Inflammatory macrophage treated with lipopolysaccharide for 4 hours (primary cell): ENCODE measurements around the gene SORCS1.
"Not testable (repeated sequence)": the region's sequence is repeated elsewhere in the genome, so short reads cannot be mapped to it uniquely, and the experiment has no call there.

Experiments used
- DNase-seq: peaks from one replicate; pipeline ENCODE4 v3.0.0-alpha.2; 2020

Gene SORCS1

DNA sequence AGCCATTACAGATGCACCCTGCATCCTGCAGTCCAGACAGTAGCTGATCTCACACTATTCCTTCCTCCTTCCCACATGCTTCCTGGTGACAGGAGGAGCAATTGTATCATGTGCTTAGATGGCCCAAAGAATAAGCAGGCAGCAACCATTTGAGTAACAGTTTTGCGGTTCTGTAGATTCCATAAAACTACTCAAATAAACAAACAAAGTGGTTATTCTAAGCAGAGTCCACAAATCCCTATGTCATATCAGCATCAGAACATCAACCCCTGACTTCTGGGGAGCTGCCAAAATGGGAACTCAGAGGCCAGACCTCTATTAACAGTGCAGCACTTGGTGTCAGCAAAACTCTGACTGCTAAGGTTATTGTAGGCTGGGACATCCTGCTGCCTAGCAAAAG is 226.0 kb downstream of the SORCS1 start:
- peak; percentile 16 for DNase-seq

DNA sequence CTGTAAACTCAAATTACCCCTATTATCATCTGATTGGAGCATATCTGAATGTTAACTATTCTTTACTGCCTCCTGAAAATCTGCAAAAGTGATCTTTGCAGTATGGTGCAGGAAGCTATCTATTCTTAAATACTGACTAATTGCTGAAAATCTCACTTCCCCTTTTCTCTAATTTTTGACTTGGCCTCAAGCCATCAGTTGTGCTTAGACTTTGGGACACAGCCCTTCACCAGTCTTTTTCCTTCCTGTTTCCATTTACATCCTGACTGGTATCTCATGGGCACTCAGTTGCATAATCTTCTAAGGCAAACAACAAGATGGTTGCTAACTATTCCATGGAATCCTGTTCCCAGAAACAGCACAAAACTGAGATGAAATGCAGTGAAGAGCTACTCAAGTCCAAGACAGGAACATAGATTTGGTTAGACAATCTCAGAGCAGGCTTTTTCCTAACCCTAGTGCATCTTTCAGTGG is 228.5 kb downstream of the SORCS1 start:
- peak; percentile 90 for DNase-seq

DNA sequence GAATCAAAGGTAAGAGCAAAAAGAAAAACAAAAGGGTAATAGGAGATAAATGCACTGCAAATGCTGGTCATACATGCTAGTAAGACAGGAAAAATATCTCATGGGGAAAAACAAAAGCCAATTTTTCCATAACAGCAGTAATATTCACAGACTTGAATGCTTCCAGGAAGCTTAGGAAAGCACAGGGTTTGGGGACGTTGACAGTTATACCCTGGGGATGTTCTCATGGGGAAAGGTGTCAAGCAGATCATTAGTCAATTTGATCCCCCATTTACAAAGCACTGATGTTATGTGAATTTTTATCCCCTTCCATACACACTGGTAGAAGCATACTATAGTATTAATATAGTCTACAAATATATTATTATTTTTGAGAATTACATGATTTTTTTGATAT is 232.7 kb downstream of the SORCS1 start:
- no peak for DNase-seq

DNA sequence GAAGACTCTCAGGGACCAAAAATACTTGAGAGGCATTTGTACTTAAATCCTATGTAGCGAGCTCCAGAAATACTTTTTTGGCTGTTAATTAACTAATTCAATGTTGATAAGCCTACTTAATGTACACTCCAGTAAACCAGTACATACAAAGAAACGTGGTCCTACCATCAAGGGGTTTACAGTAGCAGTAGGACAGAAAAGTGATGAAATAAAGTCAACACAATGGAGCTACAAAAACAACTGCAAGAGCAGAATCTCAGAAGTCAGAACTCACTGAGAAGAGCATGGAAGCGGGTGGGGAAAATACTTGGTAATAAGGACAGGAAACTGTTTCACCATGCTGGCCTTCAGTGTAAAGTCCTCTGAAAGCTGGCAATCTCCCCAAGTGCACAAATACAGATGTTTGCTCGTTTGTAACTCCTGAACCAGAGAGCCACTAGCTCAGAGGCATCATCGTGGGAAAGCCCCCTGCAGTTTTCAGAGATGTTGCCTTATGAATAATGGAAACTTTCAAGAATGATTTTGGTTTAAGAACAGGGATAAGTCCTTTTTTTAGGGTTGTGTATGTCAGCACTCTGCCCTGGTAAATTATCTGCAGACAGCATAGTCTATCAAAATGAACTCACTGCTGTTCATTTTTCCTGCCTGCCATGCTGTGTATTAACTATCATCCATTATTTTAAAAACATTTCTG is 233.2 kb downstream of the SORCS1 start:
- DNase-seq: peak; percentile 48

DNA sequence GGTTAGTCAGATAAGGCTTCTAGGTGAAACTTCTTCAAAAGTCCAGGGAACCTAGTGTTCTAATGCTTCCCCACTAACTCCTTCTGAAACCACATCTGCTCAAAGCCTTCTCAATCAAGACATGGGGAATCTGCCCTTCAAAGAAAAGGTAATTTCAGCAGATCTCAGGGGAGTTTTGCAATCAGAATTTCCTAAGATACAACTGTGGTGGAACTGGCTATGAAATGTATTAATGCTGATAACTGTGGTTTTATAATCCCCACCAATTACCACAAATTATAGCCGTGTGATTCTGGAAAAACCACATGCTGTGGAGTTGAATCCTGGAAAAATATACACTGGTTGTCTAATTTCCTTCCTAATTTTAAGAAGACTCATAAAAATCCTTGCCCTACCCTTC is 233.8 kb downstream of the SORCS1 start:
- DNase-seq: peak; percentile 58

DNA sequence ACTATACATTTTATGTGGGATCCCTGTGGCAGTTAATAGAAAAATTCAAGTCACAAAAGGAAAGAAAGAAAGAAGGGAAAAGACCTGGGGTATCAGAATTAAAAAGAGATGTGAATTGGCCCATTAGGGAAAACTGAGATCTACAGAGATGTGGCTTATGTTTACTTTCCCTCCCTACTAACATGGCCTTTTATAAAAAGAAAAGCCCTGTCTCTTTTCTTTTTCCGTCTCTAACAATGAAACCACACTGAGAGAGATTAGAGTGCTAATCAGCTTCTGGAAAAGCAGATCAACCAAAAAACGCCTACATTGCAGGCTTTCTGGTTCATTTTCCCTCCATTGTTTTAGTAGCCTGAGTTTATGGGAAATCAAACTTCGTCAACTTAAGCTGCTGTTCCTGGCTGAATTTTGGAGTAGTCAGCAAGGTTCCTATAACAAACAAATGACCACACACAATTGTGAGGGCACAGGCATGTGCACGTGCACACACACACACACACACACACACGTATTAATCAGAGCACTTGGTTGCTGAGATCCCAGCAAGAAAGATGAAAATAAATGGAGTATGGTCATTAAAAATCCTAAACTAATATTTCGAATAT is 235.1 kb downstream of the SORCS1 start:
- no peak for DNase-seq

DNA sequence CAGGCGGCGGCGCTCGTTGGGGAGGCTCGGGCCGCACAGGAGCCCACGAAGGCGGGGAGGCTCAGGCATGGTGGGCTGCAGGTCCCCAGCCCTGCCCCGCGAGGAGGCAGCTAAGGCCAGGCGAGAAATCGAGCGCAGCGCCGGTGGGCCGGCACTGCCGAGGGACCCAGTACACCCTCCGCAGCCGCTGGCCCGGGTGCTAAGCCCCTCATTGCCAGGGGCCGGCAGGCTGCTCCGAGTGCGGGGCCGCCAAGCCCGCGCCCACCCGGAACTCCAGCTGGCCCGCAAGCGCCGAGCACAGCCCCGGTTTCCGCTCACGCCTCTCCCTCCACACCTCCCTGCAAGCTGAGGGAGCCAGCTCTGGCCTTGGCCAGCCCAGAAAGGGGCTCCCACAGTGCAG is 236.4 kb downstream of the SORCS1 start:
- not testable (repeated sequence) for DNase-seq

DNA sequence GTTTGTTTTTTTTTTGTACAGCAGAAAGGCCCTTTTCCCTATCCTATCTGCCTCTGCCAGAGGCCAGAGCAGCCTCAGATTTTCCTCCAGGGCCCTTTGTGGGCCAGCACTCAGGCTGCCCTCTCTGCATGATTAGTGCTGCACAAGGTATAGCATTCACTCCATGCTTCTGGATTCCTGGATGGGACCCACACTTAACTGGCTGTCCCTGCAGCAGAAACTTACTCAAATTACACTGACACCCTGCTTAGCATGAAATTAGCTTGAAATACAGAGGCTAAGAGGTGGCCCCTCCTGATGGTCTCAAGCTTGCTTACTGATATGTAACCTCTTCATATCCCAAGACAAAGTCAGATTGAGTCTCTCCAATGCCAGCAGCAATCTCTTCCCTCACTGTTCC is 239.3 kb downstream of the SORCS1 start:
- no peak for DNase-seq

DNA sequence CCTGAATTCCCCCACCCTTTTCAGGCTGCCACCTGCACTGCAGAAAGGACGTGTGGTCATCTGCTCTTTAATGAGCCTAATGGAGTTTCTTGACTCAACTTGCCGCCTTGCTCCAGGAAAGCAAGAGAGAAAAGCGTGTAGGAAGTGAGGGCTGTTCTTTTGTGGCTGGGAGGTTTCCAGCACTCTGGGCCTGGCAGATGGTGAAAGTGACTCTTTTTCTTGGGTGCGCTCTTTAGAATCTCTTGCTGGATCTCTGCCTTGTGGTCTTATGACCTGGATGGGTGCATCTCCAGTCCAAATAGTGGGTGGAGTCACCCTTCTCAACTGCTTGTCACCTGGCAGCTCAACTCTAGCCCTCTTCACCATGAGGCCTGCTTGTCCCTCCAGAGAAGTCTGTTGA is 244.0 kb downstream of the SORCS1 start:
- no peak for DNase-seq

DNA sequence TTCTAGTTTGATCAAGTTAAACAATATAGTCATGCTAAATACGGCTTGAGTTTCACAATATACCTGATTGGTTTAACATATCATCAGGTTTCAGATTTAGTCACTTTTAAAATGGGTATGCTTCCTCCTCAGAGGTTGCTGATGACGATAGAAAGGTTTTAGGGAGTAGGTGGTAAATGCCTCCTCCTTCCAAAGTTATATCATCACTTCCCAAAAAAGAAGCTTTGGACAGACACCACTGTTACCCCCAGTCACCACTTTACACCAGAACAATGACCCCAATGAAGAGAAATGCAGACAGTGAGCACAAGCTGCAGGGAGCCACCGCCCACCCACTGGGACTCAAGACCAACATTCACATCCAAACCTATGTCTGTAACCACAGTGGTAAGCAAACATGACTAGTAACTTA is 244.6 kb downstream of the SORCS1 start:
- DNase-seq: peak; percentile 45

DNA sequence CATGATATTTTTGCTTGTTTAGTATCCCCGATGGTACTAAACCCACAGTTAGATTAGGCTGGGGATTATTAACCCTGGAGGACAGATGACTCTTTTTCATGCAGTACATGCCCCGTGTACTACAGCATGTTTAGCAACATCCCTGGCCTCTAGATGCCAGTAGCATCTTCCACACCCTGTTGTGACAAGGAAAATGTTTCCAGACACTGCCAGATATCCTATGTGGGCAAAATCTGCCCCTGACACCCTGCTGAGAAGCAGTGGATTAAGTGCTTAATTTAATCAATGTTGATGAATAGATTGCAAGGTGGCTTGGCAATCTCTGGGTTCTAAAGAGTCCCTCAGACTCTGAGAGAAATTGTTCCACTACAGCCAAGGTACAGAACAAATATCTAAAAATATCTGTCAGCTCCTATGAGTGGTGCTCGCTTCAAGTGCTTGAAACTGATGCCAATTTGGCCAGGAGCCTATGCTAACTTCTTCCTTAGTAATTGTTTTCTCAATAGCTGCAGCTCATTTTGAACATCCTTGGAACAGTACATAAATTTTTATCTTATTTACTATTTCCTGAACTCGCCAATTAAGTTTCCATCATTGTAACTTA is 247.0 kb downstream of the SORCS1 start:
- DNase-seq: no peak

DNA sequence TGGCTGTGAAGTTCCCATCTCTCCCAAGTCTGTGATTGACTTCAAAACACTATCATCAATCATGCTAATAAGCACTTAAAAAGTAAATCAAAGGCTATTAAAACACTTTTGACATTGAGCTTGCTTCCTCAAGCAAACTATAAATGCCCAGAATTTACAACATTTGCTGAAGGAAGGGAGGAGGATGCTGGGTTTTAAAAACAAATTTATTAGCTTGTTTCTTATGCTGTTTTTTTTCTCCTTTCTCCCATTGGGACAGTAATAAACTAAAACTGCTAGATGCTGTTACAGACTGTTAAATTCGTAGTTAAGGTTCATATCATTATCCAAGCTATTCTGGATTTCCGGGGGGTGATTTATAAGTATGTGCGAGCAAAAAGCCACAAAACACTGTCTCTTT is 250.5 kb downstream of the SORCS1 start:
- no peak for DNase-seq

DNA sequence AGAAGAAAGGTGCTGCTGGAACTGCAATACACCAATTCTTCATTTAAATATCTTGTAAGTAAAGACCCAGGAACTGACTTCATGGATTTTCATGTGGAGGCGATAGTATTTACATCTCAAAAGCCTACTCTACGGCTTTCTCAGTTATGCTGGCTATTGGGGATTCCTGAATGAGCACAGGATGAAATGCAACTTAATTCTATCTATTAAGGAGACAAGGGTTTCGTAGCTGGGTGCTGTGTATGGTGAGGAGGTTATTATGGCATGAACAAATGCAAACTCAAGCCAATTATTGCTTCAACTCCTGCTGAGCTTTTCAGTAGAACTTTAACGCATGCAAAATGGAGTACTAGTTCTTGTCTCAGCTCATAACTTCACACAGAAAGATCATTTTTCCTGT is 251.2 kb downstream of the SORCS1 start:
- DNase-seq: no peak

DNA sequence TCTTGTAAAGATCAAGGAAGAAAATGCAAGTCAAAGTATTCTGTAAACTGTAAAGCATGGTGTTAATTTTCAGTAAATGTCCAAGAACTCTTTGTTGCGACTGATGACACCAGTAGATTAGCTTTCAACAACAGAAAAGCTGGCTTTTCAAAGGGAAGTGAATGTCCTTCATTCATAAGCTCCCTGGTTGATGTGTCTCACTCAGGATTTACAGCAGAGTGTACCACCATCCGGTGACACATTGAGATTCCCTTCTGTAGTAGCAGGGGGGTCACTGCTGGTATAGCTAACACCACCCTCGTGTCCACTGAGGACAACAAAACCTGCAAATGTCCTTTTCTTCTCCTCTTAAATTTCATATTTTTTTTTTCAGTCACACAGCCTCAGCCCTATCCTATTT is 253.4 kb downstream of the SORCS1 start:
- no peak for DNase-seq

DNA sequence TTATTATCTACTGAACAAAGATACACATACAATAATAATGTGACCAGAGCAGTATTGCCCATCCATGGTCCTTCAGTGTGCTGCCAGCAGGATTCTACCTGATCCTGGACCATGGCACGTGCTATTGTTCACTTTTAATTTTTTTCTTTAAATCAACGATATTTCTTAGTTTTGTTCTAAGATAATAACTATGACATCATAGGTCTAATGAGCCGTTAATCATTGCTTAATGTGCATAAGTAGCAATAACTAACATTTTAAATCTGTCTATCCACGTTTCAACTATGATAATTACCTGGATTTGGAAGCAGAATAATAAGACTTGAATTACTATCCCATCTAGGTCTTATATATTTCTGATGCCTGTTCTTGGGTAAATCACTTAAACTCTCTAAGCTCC is 253.8 kb downstream of the SORCS1 start:
- DNase-seq: no peak

DNA sequence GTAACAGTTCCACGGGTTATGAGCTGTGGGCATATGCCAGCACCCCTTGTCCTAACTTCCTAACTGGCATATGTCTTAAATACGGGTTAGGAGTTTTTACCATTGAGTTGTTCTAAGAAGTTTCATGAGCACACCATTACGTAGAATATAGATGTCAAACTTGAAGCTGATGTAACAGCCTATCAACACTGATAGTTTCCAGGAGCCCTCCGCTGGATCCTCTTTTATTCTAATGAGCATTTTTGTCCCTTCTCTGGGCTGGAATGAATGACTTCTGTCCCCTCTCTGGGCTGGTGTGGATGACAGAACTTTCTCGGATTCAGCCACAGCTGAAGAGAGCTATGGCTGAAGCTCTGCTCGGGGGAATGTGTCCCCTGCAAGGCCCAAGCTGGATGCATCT is 256.3 kb downstream of the SORCS1 start:
- no peak for DNase-seq

DNA sequence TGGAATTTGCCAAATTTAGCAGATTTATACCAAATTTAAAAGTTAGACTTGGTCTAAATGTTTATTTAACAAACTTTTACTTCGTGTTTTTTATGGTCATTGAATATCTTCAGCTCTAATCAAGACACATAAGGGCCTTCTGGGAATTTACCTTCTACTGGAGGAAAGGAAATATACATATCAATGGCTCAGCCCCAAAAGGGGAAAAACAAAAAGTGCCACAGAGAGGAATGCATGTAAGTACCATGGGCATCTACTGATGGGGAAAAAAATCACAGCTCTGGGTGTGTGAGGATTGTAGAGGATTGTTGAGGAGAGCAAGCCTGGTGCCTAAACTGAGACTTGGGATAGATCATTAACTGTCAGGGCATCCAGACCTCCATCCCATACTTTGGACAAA is 260.3 kb downstream of the SORCS1 start:
- no peak for DNase-seq

DNA sequence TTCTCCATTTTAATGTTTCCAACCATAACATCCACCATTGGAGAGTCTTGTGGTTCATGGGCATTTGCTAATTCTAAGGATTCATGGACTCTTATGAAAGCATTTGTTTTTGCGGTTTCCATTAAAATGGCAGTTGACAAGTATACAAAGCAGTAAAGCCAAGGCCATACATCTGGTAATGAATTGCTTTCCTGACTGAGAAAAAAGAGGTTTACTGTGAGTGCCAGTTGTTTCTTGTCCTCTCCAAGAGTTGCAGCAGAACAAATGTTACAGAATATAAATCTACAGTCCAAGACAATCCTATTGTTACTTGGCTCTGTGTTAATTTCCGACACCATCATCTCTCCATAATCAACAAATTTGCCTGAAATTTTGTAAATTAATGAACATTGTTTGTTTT is 261.3 kb downstream of the SORCS1 start:
- DNase-seq: no peak

DNA sequence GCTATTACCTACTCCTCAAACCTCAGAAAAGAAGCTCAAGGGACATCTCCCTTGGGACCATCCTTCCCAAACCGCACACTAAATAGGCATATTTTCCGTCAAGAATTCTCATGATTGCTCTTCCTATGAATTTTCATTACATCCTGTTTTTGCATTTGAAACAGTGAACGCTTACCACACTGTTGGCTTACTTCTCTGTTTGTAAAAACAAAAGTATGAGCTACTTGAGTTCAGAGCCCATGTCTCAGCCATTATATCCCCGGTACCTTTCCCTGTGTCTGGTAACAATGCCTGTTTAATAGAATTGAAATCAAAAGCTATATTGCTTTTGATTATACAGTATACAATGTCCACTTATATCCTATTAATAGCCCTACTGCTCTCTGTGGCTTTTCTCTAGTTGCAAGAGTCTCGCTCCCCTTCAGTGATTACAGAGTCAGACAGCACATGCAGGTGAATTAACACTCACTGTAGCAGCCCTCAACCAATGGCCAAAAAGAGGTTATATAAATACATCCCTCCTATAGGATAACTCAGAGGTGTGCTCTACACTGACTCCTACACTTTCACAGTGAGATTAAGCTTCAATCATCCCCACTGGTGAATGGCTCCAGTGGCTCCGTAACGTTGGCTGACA is 264.4 kb downstream of the SORCS1 start:
- DNase-seq: peak; percentile 45

DNA sequence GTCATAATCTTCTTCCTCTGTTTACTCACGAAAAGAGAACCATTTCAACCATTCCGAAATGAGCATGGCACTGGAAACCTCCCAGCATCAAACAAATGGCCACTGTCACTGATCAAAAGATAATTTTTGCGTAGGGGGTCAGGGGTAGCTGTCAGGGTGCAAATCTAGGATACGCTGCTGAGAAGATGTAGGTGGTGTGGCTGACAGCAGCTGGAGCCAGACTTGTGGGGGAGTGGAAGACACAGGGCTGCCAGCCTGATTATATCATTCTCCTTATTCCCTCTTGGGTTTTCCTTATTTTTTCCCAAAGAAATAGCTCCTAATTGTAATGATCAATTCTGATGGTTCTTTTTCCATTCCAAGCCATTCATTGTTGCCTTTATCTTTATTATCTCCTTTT is 266.1 kb downstream of the SORCS1 start:
- no peak for DNase-seq

DNA sequence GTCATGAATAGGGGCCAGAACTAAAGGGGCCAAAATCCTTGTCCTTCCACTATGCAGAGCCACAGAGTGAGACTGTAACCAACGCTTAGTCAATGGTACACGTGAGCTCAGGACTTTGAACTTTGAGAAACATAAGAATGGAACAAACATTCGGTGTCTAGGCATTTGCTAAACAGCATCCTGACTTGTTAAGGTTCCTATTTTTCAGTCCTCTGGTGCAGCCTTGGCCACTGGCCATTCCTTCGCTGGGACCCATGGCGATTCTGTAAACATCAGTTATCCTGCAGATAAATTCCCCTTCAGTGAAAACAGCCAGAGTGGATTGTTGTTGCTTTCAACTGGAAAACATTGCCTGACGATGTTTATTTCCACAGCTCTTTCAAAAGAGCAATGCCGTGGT is 266.8 kb downstream of the SORCS1 start:
- DNase-seq: no peak

DNA sequence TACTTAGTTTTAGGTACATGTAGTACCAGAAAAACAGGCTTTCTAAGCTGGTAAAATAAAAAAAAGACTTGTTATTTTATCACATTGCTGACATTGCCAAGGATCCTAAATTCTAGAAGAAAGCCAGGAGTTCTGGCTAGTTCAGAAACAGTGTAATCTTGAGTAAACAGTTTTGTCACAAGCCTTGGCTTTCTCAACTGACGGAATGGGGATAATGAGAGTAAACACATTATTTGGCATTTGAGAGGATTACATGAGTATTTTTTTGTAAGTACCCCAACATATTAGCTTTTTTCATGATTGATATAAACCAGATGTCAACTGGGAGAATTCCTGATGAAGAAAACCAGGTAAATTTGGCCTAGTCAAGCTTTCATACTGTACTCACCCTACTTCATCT is 269.8 kb downstream of the SORCS1 start:
- no peak for DNase-seq

DNA sequence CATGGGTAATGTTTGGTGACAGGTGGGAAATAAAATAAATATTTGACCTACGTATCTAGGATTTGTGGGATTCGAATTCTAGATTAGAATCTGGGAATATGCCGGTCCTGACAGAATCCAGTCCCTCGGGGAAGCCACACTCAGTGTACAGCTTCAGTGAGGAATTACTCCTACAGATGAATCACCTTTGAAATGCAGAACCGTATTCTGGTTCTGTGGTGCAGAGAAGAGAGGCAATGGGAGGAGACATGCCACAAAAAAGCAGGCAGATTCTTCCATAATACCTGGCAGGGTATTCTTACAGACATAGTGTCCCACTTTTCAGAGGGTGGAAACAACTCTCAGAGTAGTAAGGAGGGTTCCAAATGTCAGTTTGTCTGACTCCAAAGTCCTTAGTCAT is 286.9 kb downstream of the SORCS1 start:
- no peak for DNase-seq

DNA sequence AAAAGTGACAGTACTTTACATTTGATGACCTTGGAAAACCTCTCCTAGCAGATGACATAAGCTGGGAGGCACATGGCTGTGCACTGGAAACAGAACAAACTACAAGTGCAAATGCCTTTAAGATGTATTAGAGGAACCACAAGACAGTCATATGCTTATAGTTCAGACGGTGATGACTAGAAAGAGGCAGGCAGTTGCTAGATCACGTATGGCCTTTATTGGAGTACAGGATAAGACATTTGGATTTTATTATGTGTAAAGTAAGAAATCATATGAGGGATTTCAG is 290.0 kb downstream of the SORCS1 start:
- peak; percentile 82 for DNase-seq
